CD4-positive, alpha-beta T cell (primary cell): Measurements from ENCODE around the gene CIAO2B. TPM values are rescaled to one million over a fixed set of nuclear protein-coding genes. Genes with fewer than 3 reads are reported as not detected.

ENCODE experiments used
- ATAC-seq: fragments of 200-7000 bp; cut with Tn5 transposase; one replicate; pipeline ENCODE4 v1.10.0; 2022; ENCODE audit warnings: mild to moderate bottlenecking; ENCODE audit not compliant: poor library complexity
- CTCF ChIA-PET: fragments of 350-600 bp; sonication (Branson Sonifier 250); formaldehyde crosslinking; loops from one replicate; lab custom pipeline; 2021; ENCODE audit warnings: antibody characterized with exemption, inconsistent platforms; lab: Charles Lee
- POLR2A ChIA-PET: fragments of 350-600 bp; sonication (Branson Sonifier 250); formaldehyde crosslinking; loops from one replicate; lab custom pipeline; 2021; ENCODE audit warnings: antibody characterized with exemption, inconsistent platforms; lab: Charles Lee
- DNase-seq, 14 experiments: peaks; one replicate each; pipeline ENCODE4 v3.0.0-alpha.2; 2013 to 2020; ENCODE audit warnings: mixed read lengths in 2 of 14
- H3K27ac ChIP-seq, 2 donors: one replicate each; pipeline versions ENCODE4 v1.5.1 to v1.7.0; 2013; ENCODE audit warnings: low read length in 2 of 2, low read depth in 1 of 2, mild to moderate bottlenecking in 1 of 2
- H3K27me3 ChIP-seq, 2 experiments: 1 replicate in 1 of 2; 2 replicates in 1 of 2; pipeline versions ENCODE4 v1.6.1 to v1.7.0; 2013; ENCODE audit warnings: low read length in 2 of 2, control low read depth in 1 of 2, mild to moderate bottlenecking in 1 of 2, moderate library complexity in 1 of 2; ENCODE audit not compliant: insufficient read depth in 2 of 2, control insufficient read depth in 1 of 2
- H3K36me3 ChIP-seq: one replicate; pipeline ENCODE4 v1.6.1; 2013; ENCODE audit warnings: low read length, control low read depth; ENCODE audit not compliant: insufficient read depth
- H3K4me1 ChIP-seq: one replicate; pipeline ENCODE4 v1.6.1; 2013; ENCODE audit warnings: low read length, control low read depth; ENCODE audit not compliant: insufficient read depth
- H3K4me3 ChIP-seq: one replicate; pipeline ENCODE4 v1.5.1; 2013; ENCODE audit warnings: mild to moderate bottlenecking, low read length, moderate library complexity
- H3K9me3 ChIP-seq, 2 experiments: 1 replicate in 1 of 2; 2 replicates in 1 of 2; pipeline versions ENCODE4 v1.6.1 to v1.7.0; 2013; ENCODE audit warnings: low read length in 2 of 2, mild to moderate bottlenecking in 2 of 2, control low read depth in 1 of 2, moderate library complexity in 1 of 2; ENCODE audit not compliant: control insufficient read depth in 1 of 2, insufficient read depth in 1 of 2
- H3K27ac Mint-ChIP-seq: one replicate; pipeline ENCODE4 v1.8.0; 2020; ENCODE audit warnings: mixed read lengths
- H3K27me3 Mint-ChIP-seq: one replicate; pipeline ENCODE4 v1.8.0; 2021; ENCODE audit warnings: mixed read lengths
- H3K36me3 Mint-ChIP-seq: one replicate; pipeline ENCODE4 v1.8.0; 2021; ENCODE audit warnings: low read depth, mixed read lengths
- H3K4me1 Mint-ChIP-seq: one replicate; pipeline ENCODE4 v1.8.0; 2021; ENCODE audit warnings: low read depth, mixed read lengths
- H3K4me3 Mint-ChIP-seq: one replicate; pipeline ENCODE4 v1.8.0; 2020; ENCODE audit warnings: mild to moderate bottlenecking, mixed read lengths
- H3K9me3 Mint-ChIP-seq: one replicate; pipeline ENCODE4 v1.8.0; 2020; ENCODE audit warnings: mixed read lengths
- intact Hi-C, 2 experiments: fragments of 100-400 bp; cut with DNase I in 1 of 2; cut with micrococcal nuclease in 1 of 2; formaldehyde crosslinking; loops; one replicate each; pipeline versions ENCODE4 v1.15.1 to v1.9.0; 2023 to 2025; cut with DNase I, micrococcal nuclease
- total RNA-seq, 174 experiments: library from RNA in 2 of 174; stranded (reverse) in 2 of 174; gene quantifications; one replicate each; pipeline ENCODE4 v1.2.3 and lab custom pipeline; 2021 to 2026
- TF ChIP-seq, protein P1 (sequence below): fragments of 200-600 bp; IDR thresholded peaks from one replicate; pipeline ENCODE4 v1.8.0; 2022; ENCODE audit warnings: antibody characterized with exemption, mild to moderate bottlenecking

The CIAO2B gene
- total RNA-seq, 2 experiments from 2014 or later: 58.6 to 70.4 TPM

- no peak overlapping the region for H3K27ac Mint-ChIP-seq
- POLR2A ChIA-PET: interaction anchor here (0.5 kb wide), 1 partner anchor 29 kb away, joined by 5 read pairs; no protein-coding TSS in a partner anchor
Observed at GRCh38 chr16:66921729-66922450, 12.3 kb downstream of the CIAO2B start.

DNA sequence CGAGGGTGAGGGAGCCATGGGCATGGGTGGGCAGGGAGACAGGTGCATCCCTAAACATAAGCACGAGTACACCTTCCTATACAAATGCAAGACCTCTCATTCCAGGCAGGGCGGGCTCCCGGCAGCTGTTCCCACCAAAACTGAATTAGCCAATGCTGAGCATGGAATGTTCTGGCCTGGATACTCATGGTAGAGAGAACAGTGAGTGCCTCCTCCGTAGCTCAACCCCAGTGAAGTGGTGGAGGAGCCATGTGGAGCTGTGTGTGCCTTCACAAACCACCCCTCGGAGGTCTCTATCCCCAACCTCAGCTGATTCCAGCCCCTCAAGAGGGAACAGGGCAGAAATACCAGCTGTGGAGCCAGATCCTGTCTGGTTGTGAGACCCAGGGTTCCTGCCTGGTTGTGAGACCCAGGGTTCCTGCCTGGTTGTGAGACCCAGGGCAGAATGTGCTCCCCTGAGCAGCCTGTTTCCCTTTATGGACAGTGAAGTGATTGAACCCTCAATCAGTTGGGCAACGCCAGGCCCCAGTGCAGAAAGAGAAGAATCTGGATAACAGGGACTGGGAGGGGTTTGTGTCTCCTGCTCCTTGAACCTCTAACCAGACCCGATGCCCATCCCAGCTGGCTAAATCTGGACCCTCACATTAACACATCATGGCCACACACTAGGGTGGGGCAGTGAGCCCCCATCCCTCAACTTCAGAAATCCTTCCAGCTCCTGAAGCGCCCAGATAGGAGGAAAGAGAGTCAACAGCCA is 13.1 kb downstream of the CIAO2B start:
- Histone ChIP-seq H3K9me3 (peaks cover 0 to 11% of the 10 kb centered on the region in 2 experiments), H3K27ac (no peak overlapping the region), H3K4me3 (no peak overlapping the region), H3K27me3 (peaks cover 29 to 41% of the 10 kb centered on the region in 2 experiments), H3K36me3 (no peaks in the 10 kb centered on the region), H3K4me1 (peaks cover 16% of the 10 kb centered on the region)
- H3K4me3 Mint-ChIP-seq: no peak overlapping the region
- peaks cover 43% of the 10 kb centered on the region for H3K27me3 Mint-ChIP-seq
- H3K36me3 Mint-ChIP-seq: no peaks in the 10 kb centered on the region
- CTCF ChIA-PET: no interaction called here
- DNase-seq: no peak
- TF ChIP-seq, protein P1, sequence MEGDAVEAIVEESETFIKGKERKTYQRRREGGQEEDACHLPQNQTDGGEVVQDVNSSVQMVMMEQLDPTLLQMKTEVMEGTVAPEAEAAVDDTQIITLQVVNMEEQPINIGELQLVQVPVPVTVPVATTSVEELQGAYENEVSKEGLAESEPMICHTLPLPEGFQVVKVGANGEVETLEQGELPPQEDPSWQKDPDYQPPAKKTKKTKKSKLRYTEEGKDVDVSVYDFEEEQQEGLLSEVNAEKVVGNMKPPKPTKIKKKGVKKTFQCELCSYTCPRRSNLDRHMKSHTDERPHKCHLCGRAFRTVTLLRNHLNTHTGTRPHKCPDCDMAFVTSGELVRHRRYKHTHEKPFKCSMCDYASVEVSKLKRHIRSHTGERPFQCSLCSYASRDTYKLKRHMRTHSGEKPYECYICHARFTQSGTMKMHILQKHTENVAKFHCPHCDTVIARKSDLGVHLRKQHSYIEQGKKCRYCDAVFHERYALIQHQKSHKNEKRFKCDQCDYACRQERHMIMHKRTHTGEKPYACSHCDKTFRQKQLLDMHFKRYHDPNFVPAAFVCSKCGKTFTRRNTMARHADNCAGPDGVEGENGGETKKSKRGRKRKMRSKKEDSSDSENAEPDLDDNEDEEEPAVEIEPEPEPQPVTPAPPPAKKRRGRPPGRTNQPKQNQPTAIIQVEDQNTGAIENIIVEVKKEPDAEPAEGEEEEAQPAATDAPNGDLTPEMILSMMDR: no peak
- intact Hi-C loops: no loop called here
- no peak overlapping the region for H3K27ac Mint-ChIP-seq
- peaks cover 7% of the 10 kb centered on the region for H3K4me1 Mint-ChIP-seq
- POLR2A ChIA-PET: interaction anchor here (0.5 kb wide), 1 partner anchor 29 kb away, joined by 5 read pairs; no protein-coding TSS in a partner anchor
- no peaks in the 10 kb centered on the region for H3K9me3 Mint-ChIP-seq
- ATAC-seq: no peak

More at GRCh38 chr16:66921729-66922450, 12.3 kb downstream of the CIAO2B start:
- peaks cover 16% of the 10 kb centered on the region for H3K4me1 ChIP-seq
- H3K27ac ChIP-seq: no peak overlapping the region
- TF ChIP-seq, protein P1: no peak
- CTCF ChIA-PET: no interaction called here
- peaks cover 32 to 45% of the 10 kb centered on the region in 2 experiments for H3K27me3 ChIP-seq
- no peaks in the 10 kb centered on the region for H3K36me3 ChIP-seq
- Mint-ChIP-seq H3K4me3 (no peak overlapping the region), H3K4me1 (peaks cover 7% of the 10 kb centered on the region), H3K36me3 (no peaks in the 10 kb centered on the region), H3K9me3 (no peaks in the 10 kb centered on the region), H3K27me3 (peaks cover 50% of the 10 kb centered on the region)
- H3K9me3 ChIP-seq: peaks cover 0 to 11% of the 10 kb centered on the region in 2 experiments
- ATAC-seq: no peak
- intact Hi-C loops: no loop called here
- DNase-seq: no peak
- no peak overlapping the region for H3K4me3 ChIP-seq

GRCh38 chr16:66920299-66920590 is 14.0 kb downstream of the CIAO2B start:
- Histone ChIP-seq H3K4me3 (no peak overlapping the region), H3K9me3 (peaks cover 0 to 11% of the 10 kb centered on the region in 2 experiments), H3K27me3 (peaks cover 20 to 33% of the 10 kb centered on the region in 2 experiments), H3K4me1 (peaks cover 11% of the 10 kb centered on the region), H3K36me3 (no peaks in the 10 kb centered on the region), H3K27ac (no peak overlapping the region)
- Mint-ChIP-seq H3K27ac (no peak overlapping the region), H3K4me3 (no peak overlapping the region), H3K4me1 (peaks cover under 1% of the 10 kb centered on the region), H3K36me3 (no peaks in the 10 kb centered on the region), H3K9me3 (no peaks in the 10 kb centered on the region), H3K27me3 (peaks cover 34% of the 10 kb centered on the region)
- ChIA-PET CTCF (no interaction called here), POLR2A (no interaction called here)
- intact Hi-C loops: no loop called here
- ATAC-seq: no peak
- DNase-seq: no peak
- TF ChIP-seq, protein P1: no peak
